OCI-LY3 (cell line): ENCODE results near the gene CTNNBL1.

ENCODE experiments used
- H2AFZ ChIP-seq: fragments of 200-600, 300-600 bp; shearing (Covaris generic); 2 replicates; pipeline ENCODE4 v1.6.0; 2014; ENCODE audit warnings: antibody characterized with exemption, low read depth, low read length
- H3K27ac ChIP-seq: fragments of 200-600, 300-600 bp; sonication (generic); 2 replicates; pipeline ENCODE4 v1.5.1; 2014; ENCODE audit warnings: mild to moderate bottlenecking, low read length, moderate library complexity, mixed read lengths
- H3K27me3 ChIP-seq: fragments of 200-600, 300-600 bp; sonication (generic); 2 replicates; pipeline ENCODE4 v1.6.1; 2014; ENCODE audit warnings: low read depth, low read length, mixed read lengths
- H3K36me3 ChIP-seq: fragments of 200-600, 300-600 bp; sonication (generic); replicated peaks from 2 replicates; pipeline ENCODE3; 2014; ENCODE audit warnings: low read depth, low read length, mixed read lengths
- H3K4me1 ChIP-seq: fragments of 300-600, 200-600 bp; sonication (generic); 2 replicates; pipeline ENCODE4 v1.6.1; 2014; ENCODE audit warnings: low read length, mixed read lengths
- H3K4me2 ChIP-seq: fragments of 200-600, 300-600 bp; sonication (generic); 2 replicates; pipeline ENCODE4 v1.6.1; 2014; ENCODE audit warnings: low read length, mixed read lengths
- H3K4me3 ChIP-seq: fragments of 300-600, 200-600 bp; sonication (generic); 2 replicates; pipeline ENCODE4 v1.5.1; 2014; ENCODE audit warnings: antibody characterized with exemption, mild to moderate bottlenecking, low read length, moderate library complexity
- H3K79me2 ChIP-seq: fragments of 300-600, 200-600 bp; shearing (Covaris generic); 2 replicates; pipeline ENCODE4 v1.6.1; 2014; ENCODE audit warnings: mild to moderate bottlenecking, low read length, mixed read lengths
- H3K9ac ChIP-seq: fragments of 300-600, 200-600 bp; shearing (Covaris generic); 2 replicates; pipeline ENCODE4 v1.6.0; 2014; ENCODE audit warnings: mild to moderate bottlenecking, low read length, moderate library complexity
- H3K9me3 ChIP-seq: fragments of 200-600, 300-600 bp; shearing (Covaris generic); 2 replicates; pipeline ENCODE4 v1.6.1; 2014; ENCODE audit warnings: low read length, mixed read lengths; ENCODE audit not compliant: insufficient read depth
- H4K20me1 ChIP-seq: fragments of 200-600, 300-600 bp; sonication (generic); 2 replicates; pipeline ENCODE4 v1.6.1; 2016; ENCODE audit warnings: low read length, mixed read lengths; ENCODE audit not compliant: insufficient read depth
- EZH2phosphoT487 ChIP-seq: fragments of 200-600 bp; shearing (Covaris generic); IDR thresholded peaks from 2 replicates; pipeline ENCODE4 v1.6.1; 2018; ENCODE audit warnings: antibody characterized with exemption, mixed run types, low read depth
- TF ChIP-seq, protein P1 (sequence below): fragments of 200-600, 300-600 bp; sonication (generic); IDR thresholded peaks from 2 replicates; pipeline ENCODE4 v1.5.1; 2014; ENCODE audit warnings: antibody characterized with exemption, low read length, low read depth

The CTNNBL1 gene

DNA sequence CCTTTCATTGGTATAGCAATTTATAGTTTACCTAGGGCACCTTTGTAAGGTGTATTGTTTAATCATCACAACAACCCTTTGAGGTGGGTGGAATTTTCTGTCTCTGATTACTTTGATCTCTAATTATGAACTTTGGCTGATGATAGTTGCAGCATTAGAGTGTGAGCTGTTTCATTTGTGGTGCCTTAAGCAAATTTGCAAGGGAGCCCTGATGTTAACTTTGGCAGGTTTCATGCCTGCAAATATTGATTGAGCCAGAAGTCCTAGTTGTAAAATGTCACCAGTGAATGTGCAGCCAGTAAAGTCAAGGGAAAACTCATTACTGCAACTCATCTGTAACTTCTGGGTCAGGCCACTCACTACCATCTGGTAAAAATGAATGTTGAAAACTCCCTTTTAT is 29.8 kb downstream of the CTNNBL1 start:
- Histone ChIP-seq H3K27ac (no peak overlapping the region), H2AFZ (no peak overlapping the region), H3K27me3 (no peaks in the 10 kb centered on the region), H3K36me3 (peaks cover 16% of the 10 kb centered on the region), H3K9ac (no peak overlapping the region), H3K4me3 (no peak overlapping the region), H3K9me3 (no peaks in the 10 kb centered on the region), H3K79me2 (peaks cover 62% of the 10 kb centered on the region), H4K20me1 (peaks cover 72% of the 10 kb centered on the region), H3K4me1 (no peaks in the 10 kb centered on the region), H3K4me2 (no peak overlapping the region)
- no peak for TF ChIP-seq EZH2phosphoT487
- TF ChIP-seq, protein P1, sequence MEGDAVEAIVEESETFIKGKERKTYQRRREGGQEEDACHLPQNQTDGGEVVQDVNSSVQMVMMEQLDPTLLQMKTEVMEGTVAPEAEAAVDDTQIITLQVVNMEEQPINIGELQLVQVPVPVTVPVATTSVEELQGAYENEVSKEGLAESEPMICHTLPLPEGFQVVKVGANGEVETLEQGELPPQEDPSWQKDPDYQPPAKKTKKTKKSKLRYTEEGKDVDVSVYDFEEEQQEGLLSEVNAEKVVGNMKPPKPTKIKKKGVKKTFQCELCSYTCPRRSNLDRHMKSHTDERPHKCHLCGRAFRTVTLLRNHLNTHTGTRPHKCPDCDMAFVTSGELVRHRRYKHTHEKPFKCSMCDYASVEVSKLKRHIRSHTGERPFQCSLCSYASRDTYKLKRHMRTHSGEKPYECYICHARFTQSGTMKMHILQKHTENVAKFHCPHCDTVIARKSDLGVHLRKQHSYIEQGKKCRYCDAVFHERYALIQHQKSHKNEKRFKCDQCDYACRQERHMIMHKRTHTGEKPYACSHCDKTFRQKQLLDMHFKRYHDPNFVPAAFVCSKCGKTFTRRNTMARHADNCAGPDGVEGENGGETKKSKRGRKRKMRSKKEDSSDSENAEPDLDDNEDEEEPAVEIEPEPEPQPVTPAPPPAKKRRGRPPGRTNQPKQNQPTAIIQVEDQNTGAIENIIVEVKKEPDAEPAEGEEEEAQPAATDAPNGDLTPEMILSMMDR: no peak

- no peak overlapping the region for H3K27ac ChIP-seq
- H3K4me2 ChIP-seq: no peak overlapping the region
- no peak overlapping the region for H2AFZ ChIP-seq
- no peaks in the 10 kb centered on the region for H3K4me1 ChIP-seq
- no peak overlapping the region for H3K9ac ChIP-seq
- H3K79me2 ChIP-seq: peaks cover 69% of the 10 kb centered on the region
- peaks cover 17% of the 10 kb centered on the region for H3K36me3 ChIP-seq
- no peaks in the 10 kb centered on the region for H3K27me3 ChIP-seq
- no peak overlapping the region for H3K4me3 ChIP-seq
- no peaks in the 10 kb centered on the region for H3K9me3 ChIP-seq
- no peak for TF ChIP-seq EZH2phosphoT487
- TF ChIP-seq, protein P1: no peak
- peaks cover 82% of the 10 kb centered on the region for H4K20me1 ChIP-seq
Observed at GRCh38 chr20:37725165-37725564, 31.3 kb downstream of the CTNNBL1 start.

GRCh38 chr20:37725855-37726254 is 32.0 kb downstream of the CTNNBL1 start:
- TF ChIP-seq EZH2phosphoT487: no peak
- TF ChIP-seq, protein P1: no peak
- Histone ChIP-seq H3K4me3 (no peak overlapping the region), H3K9me3 (no peaks in the 10 kb centered on the region), H3K9ac (no peak overlapping the region), H3K27me3 (no peaks in the 10 kb centered on the region), H4K20me1 (peaks cover 82% of the 10 kb centered on the region), H3K27ac (no peak overlapping the region), H3K79me2 (peaks cover 69% of the 10 kb centered on the region), H3K4me1 (no peaks in the 10 kb centered on the region), H3K36me3 (peaks cover 14% of the 10 kb centered on the region), H2AFZ (no peak overlapping the region), H3K4me2 (no peak overlapping the region)

DNA sequence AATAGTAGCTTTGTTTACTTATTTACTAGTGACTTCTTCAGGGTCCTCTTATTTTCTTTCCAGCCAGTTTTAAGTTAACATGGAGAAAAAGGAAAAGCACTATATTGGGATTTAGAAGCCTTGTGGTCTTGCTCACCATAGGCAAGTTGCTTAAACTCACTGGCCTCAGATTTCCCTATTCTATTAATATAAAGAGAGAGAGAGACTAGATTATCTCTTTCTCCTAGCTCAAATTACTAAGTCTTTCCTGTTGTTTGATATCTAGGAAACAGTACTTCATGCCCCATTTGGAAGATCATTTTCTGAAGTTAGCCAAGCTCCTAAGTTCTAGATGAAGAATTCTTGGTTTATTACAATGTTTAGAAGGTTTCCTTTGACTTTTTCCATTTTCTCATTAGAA is 32.5 kb downstream of the CTNNBL1 start:
- Histone ChIP-seq H3K9ac (no peak overlapping the region), H3K4me1 (no peaks in the 10 kb centered on the region), H3K4me2 (no peak overlapping the region), H2AFZ (no peak overlapping the region), H3K9me3 (no peaks in the 10 kb centered on the region), H4K20me1 (peaks cover 77% of the 10 kb centered on the region), H3K27me3 (no peaks in the 10 kb centered on the region), H3K36me3 (peaks cover 10% of the 10 kb centered on the region), H3K4me3 (no peak overlapping the region), H3K27ac (no peak overlapping the region), H3K79me2 (peaks cover 65% of the 10 kb centered on the region)
- no peak for TF ChIP-seq EZH2phosphoT487
- TF ChIP-seq, protein P1: no peak
